Neural progenitor cell (in vitro differentiated cells): Measurements from ENCODE around the gene TRIOBP. TPM values are rescaled to one million over a fixed set of nuclear protein-coding genes. Genes with fewer than 3 reads are reported as not detected.

ENCODE experiments used
- DNase-seq: peaks from one replicate; pipeline ENCODE4 v3.0.0-alpha.2; 2016; ENCODE audit warnings: low spot score
- H2AFZ ChIP-seq: fragments of 200-600 bp; sonication (generic); replicated peaks from 2 replicates; pipeline ENCODE4 v1.6.1; 2016; ENCODE audit warnings: antibody characterized with exemption
- H3F3A ChIP-seq: fragments of 200-600 bp; sonication (generic); 2 replicates; pipeline ENCODE4 v1.6.1; 2016; ENCODE audit warnings: antibody characterized with exemption, low read depth
- H3K27ac ChIP-seq: fragments of 200-600 bp; sonication (generic); 2 replicates; pipeline ENCODE4 v1.5.1; 2016; ENCODE audit warnings: mild to moderate bottlenecking
- H3K27me3 ChIP-seq: fragments of 200-600 bp; sonication (generic); 2 replicates; pipeline ENCODE4 v1.6.1; 2016; ENCODE audit warnings: mild to moderate bottlenecking, moderate library complexity
- H3K36me3 ChIP-seq: fragments of 200-600 bp; sonication (generic); 2 replicates; pipeline ENCODE4 v1.5.1; 2016
- H3K4me1 ChIP-seq: fragments of 200-600 bp; sonication (generic); 2 replicates; pipeline ENCODE4 v1.6.1; 2016; ENCODE audit warnings: mixed run types
- H3K4me2 ChIP-seq: fragments of 200-600 bp; sonication (generic); 2 replicates; pipeline ENCODE4 v1.6.1; 2016
- H3K4me3 ChIP-seq: fragments of 200-600 bp; sonication (generic); 2 replicates; pipeline ENCODE4 v1.5.1; 2016
- H3K79me2 ChIP-seq: fragments of 200-600 bp; sonication (generic); 2 replicates; pipeline ENCODE4 v1.6.1; 2016; ENCODE audit warnings: low read depth
- H3K9ac ChIP-seq: fragments of 200-600 bp; sonication (generic); 2 replicates; pipeline ENCODE4 v1.6.1; 2016
- H3K9me3 ChIP-seq: fragments of 200-600 bp; sonication (generic); 2 replicates; pipeline ENCODE4 v1.5.1; 2016; ENCODE audit warnings: low read depth
- H4K20me1 ChIP-seq: fragments of 200-600 bp; sonication (generic); 2 replicates; pipeline ENCODE4 v1.6.1; 2016; ENCODE audit warnings: low read depth
- H3K27ac Mint-ChIP-seq: 3 replicates; pipeline ENCODE4 v1.8.0; 2021; ENCODE audit warnings: mixed read lengths
- H3K27me3 Mint-ChIP-seq: 2 replicates; pipeline ENCODE4 v1.8.0; 2022; ENCODE audit warnings: low read depth, mild to moderate bottlenecking, inconsistent platforms, moderate library complexity, mixed read lengths; ENCODE audit not compliant: insufficient read depth
- H3K36me3 Mint-ChIP-seq: 3 replicates; pipeline ENCODE4 v1.8.0; 2021; ENCODE audit warnings: mixed read lengths
- H3K4me1 Mint-ChIP-seq: 3 replicates; pipeline ENCODE4 v1.8.0; 2021; ENCODE audit warnings: mixed read lengths
- H3K4me3 Mint-ChIP-seq: 3 replicates; pipeline ENCODE4 v1.8.0; 2021; ENCODE audit warnings: mild to moderate bottlenecking, moderate library complexity, mixed read lengths
- H3K9me3 Mint-ChIP-seq: 3 replicates; pipeline ENCODE4 v1.8.0; 2020; ENCODE audit warnings: mixed read lengths
- EZH2 ChIP-seq: fragments of 200-600 bp; sonication (generic); IDR thresholded peaks from 2 replicates; pipeline ENCODE4 v1.6.1; 2017; ENCODE audit warnings: antibody characterized with exemption, mild to moderate bottlenecking, moderate library complexity
- EZH2phosphoT487 ChIP-seq: fragments of 200-600 bp; sonication (generic); IDR thresholded peaks from 2 replicates; pipeline ENCODE4 v1.6.1; 2017; ENCODE audit warnings: antibody characterized with exemption
- total RNA-seq: library from RNA; depleted of rRNA; stranded (reverse); fragments of >200 nt; gene quantifications from 2 replicates; pipeline ENCODE4 v1.2.3, GENCODE V29; 2015; ENCODE audit warnings: low replicate concordance
- TF ChIP-seq, protein P1 (sequence below): fragments of 200-600 bp; sonication (generic); IDR thresholded peaks from 2 replicates; pipeline ENCODE4 v1.5.1; 2017; ENCODE audit warnings: antibody characterized with exemption, mild to moderate bottlenecking

The TRIOBP gene
- total RNA-seq, 1 donor from 2014 or later: 25.2 TPM

DNA sequence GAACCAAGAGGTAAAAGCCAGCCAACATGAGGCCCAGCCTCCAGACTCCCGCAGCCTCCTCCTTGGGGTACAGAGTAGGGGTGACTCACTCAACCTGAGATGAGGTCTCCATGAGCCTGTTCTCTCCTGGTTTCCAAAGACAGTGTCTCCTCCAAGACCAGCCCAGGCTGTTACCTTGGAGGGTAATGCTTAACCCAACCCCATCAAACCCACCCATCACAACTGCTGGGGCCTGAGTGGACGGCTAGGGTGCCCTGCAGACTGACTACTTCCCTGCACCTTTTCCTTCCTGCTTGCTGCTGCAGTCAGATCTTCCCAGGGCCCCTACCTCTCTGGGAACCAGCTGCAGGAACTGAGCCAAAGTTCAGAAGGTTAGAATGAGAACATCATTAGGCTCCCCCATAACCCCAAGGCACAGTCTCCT, 15.8 kb upstream of the TRIOBP start:
- Histone ChIP-seq H2AFZ (no peak overlapping the region), H3F3A (peaks cover 20% of the 10 kb centered on the region), H3K4me3 (no peak overlapping the region), H3K36me3 (no peaks in the 10 kb centered on the region), H3K27me3 (peaks cover 3% of the 10 kb centered on the region), H4K20me1 (no peaks in the 10 kb centered on the region), H3K9ac (no peak overlapping the region), H3K9me3 (no peaks in the 10 kb centered on the region), H3K4me2 (no peak overlapping the region), H3K4me1 (no peaks in the 10 kb centered on the region), H3K79me2 (no peaks in the 10 kb centered on the region), H3K27ac (no peak overlapping the region)
- no peaks in the 10 kb centered on the region for H3K27me3 Mint-ChIP-seq
- H3K27ac Mint-ChIP-seq: peak overlapping the region; percentile 90
- no peaks in the 10 kb centered on the region for H3K36me3 Mint-ChIP-seq
- H3K4me1 Mint-ChIP-seq: peaks cover 16% of the 10 kb centered on the region
- no peaks in the 10 kb centered on the region for H3K9me3 Mint-ChIP-seq
- no peak for DNase-seq
- H3K4me3 Mint-ChIP-seq: no peak overlapping the region
- TF ChIP-seq EZH2: no peak

GRCh38 chr22:37681556-37682049, 15.2 kb upstream of the TRIOBP start:
- Mint-ChIP-seq H3K9me3 (no peaks in the 10 kb centered on the region), H3K4me3 (no peak overlapping the region), H3K27me3 (no peaks in the 10 kb centered on the region), H3K27ac (peak overlapping the region; percentile 37), H3K36me3 (no peaks in the 10 kb centered on the region), H3K4me1 (peaks cover 17% of the 10 kb centered on the region)
- Histone ChIP-seq H3K36me3 (no peaks in the 10 kb centered on the region), H3K9ac (no peak overlapping the region), H3K9me3 (no peaks in the 10 kb centered on the region), H4K20me1 (no peaks in the 10 kb centered on the region), H2AFZ (no peak overlapping the region), H3K4me3 (no peak overlapping the region), H3K4me2 (no peak overlapping the region), H3K27ac (no peak overlapping the region), H3K27me3 (no peaks in the 10 kb centered on the region), H3K79me2 (peaks cover 2% of the 10 kb centered on the region), H3K4me1 (no peaks in the 10 kb centered on the region), H3F3A (peaks cover 14% of the 10 kb centered on the region)
- TF ChIP-seq EZH2: no peak
- TF ChIP-seq EZH2phosphoT487: no peak
- TF ChIP-seq, protein P1, sequence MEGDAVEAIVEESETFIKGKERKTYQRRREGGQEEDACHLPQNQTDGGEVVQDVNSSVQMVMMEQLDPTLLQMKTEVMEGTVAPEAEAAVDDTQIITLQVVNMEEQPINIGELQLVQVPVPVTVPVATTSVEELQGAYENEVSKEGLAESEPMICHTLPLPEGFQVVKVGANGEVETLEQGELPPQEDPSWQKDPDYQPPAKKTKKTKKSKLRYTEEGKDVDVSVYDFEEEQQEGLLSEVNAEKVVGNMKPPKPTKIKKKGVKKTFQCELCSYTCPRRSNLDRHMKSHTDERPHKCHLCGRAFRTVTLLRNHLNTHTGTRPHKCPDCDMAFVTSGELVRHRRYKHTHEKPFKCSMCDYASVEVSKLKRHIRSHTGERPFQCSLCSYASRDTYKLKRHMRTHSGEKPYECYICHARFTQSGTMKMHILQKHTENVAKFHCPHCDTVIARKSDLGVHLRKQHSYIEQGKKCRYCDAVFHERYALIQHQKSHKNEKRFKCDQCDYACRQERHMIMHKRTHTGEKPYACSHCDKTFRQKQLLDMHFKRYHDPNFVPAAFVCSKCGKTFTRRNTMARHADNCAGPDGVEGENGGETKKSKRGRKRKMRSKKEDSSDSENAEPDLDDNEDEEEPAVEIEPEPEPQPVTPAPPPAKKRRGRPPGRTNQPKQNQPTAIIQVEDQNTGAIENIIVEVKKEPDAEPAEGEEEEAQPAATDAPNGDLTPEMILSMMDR: peak; percentile 88
- DNase-seq: peak; percentile 89

- H3K9me3 ChIP-seq: no peaks in the 10 kb centered on the region
- Mint-ChIP-seq H3K27me3 (no peaks in the 10 kb centered on the region), H3K9me3 (no peaks in the 10 kb centered on the region), H3K4me3 (peak overlapping the region; percentile 97), H3K36me3 (no peaks in the 10 kb centered on the region), H3K4me1 (peaks cover 14% of the 10 kb centered on the region), H3K27ac (no peak overlapping the region)
- no peak for TF ChIP-seq EZH2
- no peak for TF ChIP-seq EZH2phosphoT487
- TF ChIP-seq, protein P1: no peak
- no peaks in the 10 kb centered on the region for H4K20me1 ChIP-seq
- H3K9ac ChIP-seq: no peak overlapping the region
- no peak overlapping the region for H2AFZ ChIP-seq
- no peak for DNase-seq
- H3K36me3 ChIP-seq: no peaks in the 10 kb centered on the region
- no peak overlapping the region for H3K27ac ChIP-seq
- H3F3A ChIP-seq: no peaks in the 10 kb centered on the region
- no peak overlapping the region for H3K4me2 ChIP-seq
- peaks cover 12% of the 10 kb centered on the region for H3K79me2 ChIP-seq
- H3K4me1 ChIP-seq: no peaks in the 10 kb centered on the region
- no peaks in the 10 kb centered on the region for H3K27me3 ChIP-seq
- H3K4me3 ChIP-seq: no peak overlapping the region
Measured at GRCh38 chr22:37684803-37685615, 11.8 kb upstream of the TRIOBP start.
